Heart left ventricle (tissue), 16 donors: ENCODE measurements around the gene IFI30. TPM values are rescaled to one million over a fixed set of nuclear protein-coding genes. Genes with fewer than 3 reads are reported as not detected.

ENCODE experiments used
- ATAC-seq, 4 donors: fragments of 200-7000 bp; cut with Tn5 transposase; one replicate each; pipeline ENCODE4 v1.9.1; 2020 to 2022; ENCODE audit warnings: moderate library complexity in 4 of 4, mild to moderate bottlenecking in 3 of 4, moderate number of reproducible peaks in 1 of 4
- DNase-seq, 5 donors: peaks; one replicate each; pipeline ENCODE4 v3.0.0-alpha.2; 2020
- H3K27ac ChIP-seq, 12 donors: fragments of 200-600 bp; sonication (generic) in 4 of 12; one replicate each; pipeline versions ENCODE4 v1.5.0 to v1.8.0; 2016 to 2022; ENCODE audit warnings: mild to moderate bottlenecking in 2 of 12
- H3K27me3 ChIP-seq, 9 donors: fragments of 200-600 bp; sonication (generic) in 2 of 9; one replicate each; pipeline versions ENCODE4 v1.5.1 to v1.8.0; 2016 to 2022; ENCODE audit warnings: mild to moderate bottlenecking in 3 of 9
- H3K36me3 ChIP-seq, 9 donors: fragments of 200-600 bp; sonication (generic) in 2 of 9; one replicate each; pipeline versions ENCODE4 v1.5.0 to v1.8.0; 2018 to 2022; ENCODE audit warnings: mild to moderate bottlenecking in 2 of 9
- H3K4me1 ChIP-seq, 12 donors: fragments of 200-600 bp; sonication (generic) in 4 of 12; one replicate each; pipeline versions ENCODE4 v1.5.0 to v1.8.0; 2016 to 2022; ENCODE audit warnings: mild to moderate bottlenecking in 3 of 12
- H3K4me3 ChIP-seq, 12 donors: fragments of 200-600 bp; sonication (generic) in 4 of 12; one replicate each; pipeline versions ENCODE4 v1.5.0 to v1.8.0; 2017 to 2022; ENCODE audit warnings: mild to moderate bottlenecking in 9 of 12, moderate library complexity in 4 of 12
- H3K9me3 ChIP-seq, 12 donors: fragments of 200-600 bp; sonication (generic) in 4 of 12; one replicate each; pipeline versions ENCODE4 v1.5.0 to v1.8.0; 2016 to 2022; ENCODE audit warnings: mild to moderate bottlenecking in 1 of 12
- CTCF ChIP-seq, 12 donors: fragments of 200-600 bp; sonication (generic) in 4 of 12; IDR thresholded peaks; one replicate each; pipeline versions ENCODE4 v1.5.0 to v1.8.0; 2018 to 2022; ENCODE audit warnings: antibody characterized with exemption in 12 of 12, mild to moderate bottlenecking in 5 of 12
- POLR2A ChIP-seq, 2 donors: fragments of 450-650 bp; IDR thresholded peaks; one replicate each; pipeline ENCODE4 v1.6.1; 2017; ENCODE audit warnings: antibody characterized with exemption in 2 of 2, mild to moderate bottlenecking in 2 of 2, moderate library complexity in 2 of 2
- WGBS, 4 donors: extraction: QIAGEN DNeasy Blood & Tissue Kit in 2 of 4; methylation state at CpG; one replicate each; pipeline versions ENCODE4 v1.1.5 to v1.1.7; 2013 to 2018; 5-methylcytosine and 5-hydroxymethylcytosine counted together
- intact Hi-C, 10 donors: fragments of 100-400 bp; cut with DNase I; formaldehyde crosslinking; loops; one replicate each; pipeline versions ENCODE4 v1.11.1 to v1.14.2; 2022
- polyA plus RNA-seq, 2 donors: library from polyadenylated mRNA; stranded (reverse); fragments of 200-250 nt; gene quantifications; one replicate each; pipeline ENCODE4 v1.2.3, GENCODE V29; 2013
- total RNA-seq, 9 donors: library from RNA; depleted of rRNA in 2 of 9; stranded (reverse); fragments of >200 nt in 2 of 9; fragmentation: NEBNext Ultra II Directional in 3 of 9; extraction: Animal tissue kit (Norgen Biotek cat#: 25700) in 3 of 9; gene quantifications; one replicate each; pipeline versions ENCODE4 v1.1.0 to v1.2.4, GENCODE V29; 2016 to 2023
- donor health status: ischemic (EF 13 %, LVEDD 7.1; RV severe dilation, severe dysfunction).
- donor health status: healthy with polysubstance abuse.
- donor health status: DM: no; HTN: yes; CAD: no.
- donor health status: DM: no; HTN: no; CAD: no.
- donor health status: ischemic (EF 25% LVEDD 6.9; RV normal size, moderate dysfunction).
- donor health status: ischemic (EF 25% LVEDD 5.7; RV mildly dilated, moderate dysfunction).
- donor health status: healthy.
- donor health status: DM: yes; HTN: yes; CAD: no.
- donor health status: ischemic (EF 35%, LVEDD 5.7; RV mildly dilated, moderate dysfunction).
- donor health status: nonischemic (EF 11% LVEDD 7.7; RV severe dilation, severe dysfunction).
- donor health status: DM: yes; HTN: yes; CAD: no.
- donor health status: PGD.
- donor health status: ischemic (EF 29% LVEDD 5.4; RV normal size, mild dysfunction).
- donor health status: nonischemic (EF 23%, LVEDD 6.1; RV moderate dilation, normal function).

Gene IFI30
- total and polyA plus RNA-seq, 11 donors = 8.9 to 455 (median 15.2) TPM

- WGBS, 4 donors = 3 to 8% (median 5%) methylated on average over 16 to 46 of the region's 46 CpGs
- H3K36me3 ChIP-seq = peaks cover 0 to 31% (median 23%) of the 10 kb centered on the region in 9 donors
- peak overlapping the region in 11 of 12 donors; percentile 67 to 96 (median 86) for H3K27ac ChIP-seq
- no peaks in the 10 kb centered on the region for H3K9me3 ChIP-seq
- intact Hi-C loops = loop anchor here in 4 of 10 donors (1.0 to 10.0 kb wide), 4 partner anchors 10 to 131 kb away; partner anchors contain the start of genes LSM4 (in 1 of the 4) and PIK3R2 (in 1 of the 4)
- ATAC-seq = peak in 1 of 4 donors; percentile 3
- peak overlapping the region; percentile 40 to 99 (median 84) for H3K4me3 ChIP-seq
- H3K27me3 ChIP-seq = no peaks in the 10 kb centered on the region
- no peak for TF ChIP-seq POLR2A (IDR thresholded peaks at IDR 0.05)
- TF ChIP-seq CTCF (IDR thresholded peaks at IDR 0.05) = peak in 1 of 12 donors; percentile 8
- DNase-seq = no peak
- H3K4me1 ChIP-seq = peaks cover 0 to 25% (median 14%) of the 10 kb centered on the region in 12 donors
Measured at GRCh38 chr19:18193388-18194180, 20.0 kb downstream of the IFI30 start.

GRCh38 chr19:18194181-18194530 is 20.5 kb downstream of the IFI30 start:
- Histone ChIP-seq H3K4me3 (peak overlapping the region in 10 of 12 donors; percentile 40 to 99 (median 88)), H3K27ac (peak overlapping the region in 5 of 12 donors; percentile 15 to 96 (median 67)), H3K36me3 (peaks cover 0 to 36% (median 29%) of the 10 kb centered on the region in 9 donors), H3K9me3 (no peaks in the 10 kb centered on the region), H3K27me3 (no peaks in the 10 kb centered on the region), H3K4me1 (peaks cover 0 to 25% (median 14%) of the 10 kb centered on the region in 12 donors)
- WGBS, 4 donors = 53 to 65% (median 59%) methylated on average over 12 of the region's 12 CpGs
- intact Hi-C loops = loop anchor here in 2 of 10 donors (5.0 to 10.0 kb wide), 2 partner anchors 58 to 131 kb away; partner anchors contain the start of gene LSM4 (in 1 of the 2)
- DNase-seq (no peak), ATAC-seq (no peak)
- TF ChIP-seq POLR2A (IDR thresholded peaks at IDR 0.05) (no peak), CTCF (IDR thresholded peaks at IDR 0.05) (no peak)

GRCh38 chr19:18194554-18195238 is 21.1 kb downstream of the IFI30 start:
- 39 to 52% (median 51%) methylated on average over 20 to 27 of the region's 27 CpGs for WGBS, 4 donors
- Histone ChIP-seq H3K9me3 (no peaks in the 10 kb centered on the region), H3K4me1 (peaks cover 0 to 25% (median 14%) of the 10 kb centered on the region in 12 donors), H3K27me3 (no peaks in the 10 kb centered on the region), H3K4me3 (peak overlapping the region in 4 of 12 donors; percentile 64 to 98 (median 84)), H3K36me3 (peaks cover 0 to 42% (median 33%) of the 10 kb centered on the region in 9 donors), H3K27ac (peak overlapping the region in 3 of 12 donors; percentile 15 to 96 (median 30))
- TF ChIP-seq CTCF (IDR thresholded peaks at IDR 0.05) = no peak
- TF ChIP-seq POLR2A (IDR thresholded peaks at IDR 0.05) = no peak
- DNase-seq = no peak
- intact Hi-C loops = loop anchor here in 2 of 10 donors (5.0 to 10.0 kb wide), 2 partner anchors 58 to 130 kb away; partner anchors contain the start of gene LSM4 (in 1 of the 2)
- no peak for ATAC-seq

- H3K36me3 ChIP-seq = peaks cover 0 to 55% (median 41%) of the 10 kb centered on the region in 9 donors
- no peak for ATAC-seq
- H3K4me1 ChIP-seq = peaks cover 0 to 24% (median 14%) of the 10 kb centered on the region in 12 donors
- no peak for TF ChIP-seq POLR2A (IDR thresholded peaks at IDR 0.05)
- no peak for TF ChIP-seq CTCF (IDR thresholded peaks at IDR 0.05)
- 79 to 93% (median 85%) methylated on average over 7 of the region's 7 CpGs for WGBS, 4 donors
- no peaks in the 10 kb centered on the region for H3K27me3 ChIP-seq
- no peaks in the 10 kb centered on the region for H3K9me3 ChIP-seq
- DNase-seq = no peak
- H3K4me3 ChIP-seq = no peak overlapping the region
- intact Hi-C loops = loop anchor here in 1 of 10 donors (10.0 kb wide), 1 partner anchor 128 kb away; the partner anchor contains the start of gene LSM4
- H3K27ac ChIP-seq = peak overlapping the region in 1 of 12 donors; percentile 96
Measured at GRCh38 chr19:18196511-18196845, 22.9 kb downstream of the IFI30 start.
